Ureter (tissue), 1 donor: Measurements from ENCODE around the gene IFT52. TPM values are rescaled to one million over a fixed set of nuclear protein-coding genes. Genes with fewer than 3 reads are reported as not detected.

ENCODE experiments used
- DNase-seq: peaks from one replicate; pipeline ENCODE4 v3.0.0-alpha.2; 2020; ENCODE audit warnings: low spot score
- total RNA-seq: library from RNA; stranded (reverse); gene quantifications from one replicate; pipeline ENCODE4 v1.2.4, GENCODE V29; 2023
- donor health status: DM: yes; HTN: yes; CAD: no.

IFT52 gene
- total RNA-seq, 1 donor from 2014 or later: 33.9 TPM

DNA sequence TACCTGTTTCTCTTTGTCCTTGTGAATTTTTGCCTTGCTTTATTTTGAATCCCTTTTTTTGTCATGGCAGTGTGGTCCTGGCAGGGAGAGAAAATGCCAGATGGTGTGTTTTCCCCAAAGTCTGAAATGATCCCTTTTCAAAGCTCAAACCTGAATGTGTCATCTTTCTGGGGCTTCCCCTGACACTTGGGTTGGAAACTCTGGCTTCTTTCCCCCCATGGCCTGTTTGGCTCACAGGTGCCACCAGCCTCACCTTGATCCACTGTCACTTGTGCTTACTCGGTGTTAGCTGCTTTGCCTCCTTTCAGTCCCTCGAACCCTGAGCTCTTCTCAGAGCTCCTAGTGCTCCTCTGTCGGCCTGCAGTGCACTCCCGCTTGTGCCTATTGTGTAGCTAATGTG is 98.4 kb downstream of the IFT52 start:
- no peak for DNase-seq

DNA sequence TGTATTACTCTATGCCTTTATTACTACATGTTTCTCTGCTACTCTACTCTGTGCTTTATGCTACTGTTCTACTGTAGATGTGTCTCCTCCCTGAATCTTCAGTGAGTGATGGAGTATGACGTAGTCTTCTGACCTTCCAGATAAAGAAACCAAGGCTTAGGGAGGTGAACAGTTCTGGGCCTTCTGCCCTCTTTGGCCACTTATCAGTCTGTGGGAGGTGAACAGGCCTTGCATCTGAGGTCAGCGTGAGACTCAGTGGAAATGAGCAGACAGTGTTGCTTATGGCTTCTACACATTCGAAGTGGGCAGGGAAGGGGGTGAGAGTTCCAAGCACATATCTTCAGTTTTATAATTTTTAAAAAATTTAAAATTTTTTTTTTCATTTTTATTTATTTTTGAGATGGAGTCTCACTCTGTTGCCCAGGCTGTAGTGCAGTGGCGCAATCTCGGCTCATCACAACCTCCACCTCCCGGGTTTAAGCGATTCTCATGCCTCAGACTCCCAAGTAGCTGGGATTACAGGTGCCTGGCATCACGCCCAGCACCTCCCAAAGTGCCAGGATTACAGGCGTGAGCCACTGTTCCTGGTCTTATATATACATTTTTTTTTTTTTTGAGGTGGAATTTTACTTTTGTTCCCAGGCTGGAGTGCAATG is 100.3 kb downstream of the IFT52 start:
- DNase-seq: no peak

GRCh38 chr20:43691928-43692524 is 101.3 kb downstream of the IFT52 start:
- no peak for DNase-seq

- no peak for DNase-seq
Observed at GRCh38 chr20:43694763-43695162, 104.0 kb downstream of the IFT52 start.

DNA sequence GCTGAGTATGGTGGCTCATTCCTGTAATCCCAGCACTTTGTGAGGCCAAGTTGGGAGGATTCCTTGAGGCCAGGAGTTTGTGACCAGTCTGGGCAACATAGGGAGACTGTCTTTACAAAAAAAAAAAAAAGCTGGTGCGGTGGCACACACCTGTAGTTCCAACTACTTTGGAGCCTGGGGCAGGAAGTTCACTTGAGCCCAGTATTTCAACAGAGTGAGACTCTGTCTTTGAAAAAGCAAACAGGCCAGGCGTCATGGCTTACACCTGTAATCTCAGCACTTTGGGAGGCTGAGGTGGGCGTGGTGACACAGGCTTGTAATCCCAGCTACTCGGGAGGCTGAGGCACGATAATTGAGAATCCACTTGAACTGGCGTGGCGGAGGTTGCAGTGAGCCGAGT is 104.8 kb downstream of the IFT52 start:
- no peak for DNase-seq

Other genes with a start within 250 kb of the IFT52 start
- gene SRSF6, start 133.0 kb upstream of the IFT52 start, total RNA-seq: 192 TPM
- 24.7 TPM for gene L3MBTL1, start 83.2 kb upstream of the IFT52 start, total RNA-seq
- 29.8 TPM for gene SGK2, start 31.9 kb upstream of the IFT52 start, total RNA-seq
- 0.60 TPM for gene MYBL2, start 76.2 kb downstream of the IFT52 start, total RNA-seq
- gene GTSF1L, start 136.1 kb downstream of the IFT52 start, total RNA-seq: not detected